LNCAP (cell line): Measurements from ENCODE around the gene KPNA4.

Experiments
- CTCF ChIP-seq: fragments of 450-650 bp; IDR thresholded peaks from 2 replicates; pipeline ENCODE4 v1.5.1; 2017; ENCODE audit warnings: mild to moderate bottlenecking

The KPNA4 gene

GRCh38 chr3:160531311-160531710 is 34.1 kb downstream of the KPNA4 start:
- no peak for TF ChIP-seq CTCF

- no peak for TF ChIP-seq CTCF
Observed at GRCh38 chr3:160501325-160501724, 64.0 kb downstream of the KPNA4 start.

- no peak for TF ChIP-seq CTCF
Observed at GRCh38 chr3:160498202-160498601, 67.2 kb downstream of the KPNA4 start.

- no peak for TF ChIP-seq CTCF
Observed at GRCh38 chr3:160490166-160490565, 75.2 kb downstream of the KPNA4 start.

GRCh38 chr3:160486459-160486869 is 78.9 kb downstream of the KPNA4 start:
- TF ChIP-seq CTCF = peak; percentile 74

GRCh38 chr3:160482796-160483195 is 82.6 kb downstream of the KPNA4 start:
- no peak for TF ChIP-seq CTCF

- no peak for TF ChIP-seq CTCF
Observed at GRCh38 chr3:160481856-160482255, 83.5 kb downstream of the KPNA4 start.

- TF ChIP-seq CTCF = no peak
Observed at GRCh38 chr3:160480931-160481330, 84.4 kb downstream of the KPNA4 start.
